ENCODE results near the gene MBD3L4. TPM values are rescaled to one million over a fixed set of nuclear protein-coding genes. Genes with fewer than 3 reads are reported as not detected.

MBD3L4 gene
- total and polyA plus RNA-seq, 4 donors = not detected

GRCh38 chr19:7000816-7001215, 39.2 kb downstream of the MBD3L4 start:
- peaks cover 0 to 2% (median 0%) of the 10 kb centered on the region in 4 donors for H3K4me1 ChIP-seq (ENCODE audit: control insufficient read depth in 4 of 4, insufficient read depth in 4 of 4, low read length in 3 of 4)
- H3K9me3 ChIP-seq (ENCODE audit: control insufficient read depth in 4 of 4, low read length in 3 of 4) = no peaks in the 10 kb centered on the region
- H3K9ac ChIP-seq (ENCODE audit: low read depth in 1 of 2, low read length in 2 of 2) = no peak overlapping the region
- TF ChIP-seq SP1 (IDR thresholded peaks at IDR 0.05) (no peak), NR2F2 (IDR thresholded peaks at IDR 0.05) (no peak), RAD21 (IDR thresholded peaks at IDR 0.05) (no peak), FOXA1 (IDR thresholded peaks at IDR 0.05) (no peak), ZBTB33 (IDR thresholded peaks at IDR 0.05) (no peak), ATF3 (IDR thresholded peaks at IDR 0.05) (no peak), REST (IDR thresholded peaks at IDR 0.05) (no peak), FOXA2 (IDR thresholded peaks at IDR 0.05) (no peak), RXRA (IDR thresholded peaks at IDR 0.05) (no peak), JUND (IDR thresholded peaks at IDR 0.05) (no peak), HNF4A (conservative IDR thresholded peaks at IDR 0.05) (no peak)
- H3K36me3 ChIP-seq (ENCODE audit: control insufficient read depth in 4 of 4, insufficient read depth in 3 of 4, low read depth in 1 of 4, low read length in 3 of 4) = no peaks in the 10 kb centered on the region
- no peak overlapping the region for H3K4me3 ChIP-seq (ENCODE audit: low read depth in 1 of 3, low read length in 3 of 3)
- H3K27me3 ChIP-seq (ENCODE audit: control insufficient read depth in 4 of 4, insufficient read depth in 4 of 4, low read length in 3 of 4) = no peaks in the 10 kb centered on the region
- no peak overlapping the region for H3K27ac ChIP-seq (ENCODE audit: low read depth in 1 of 2, low read length in 2 of 2)
- no peak for DNase-seq (ENCODE audit: low spot score)
- WGBS = 59% methylated on average over 1 of the region's 1 CpG

GRCh38 chr19:7000333-7000732, 39.6 kb downstream of the MBD3L4 start:
- DNase-seq (ENCODE audit: low spot score) = no peak
- no peaks in the 10 kb centered on the region for H3K27me3 ChIP-seq (ENCODE audit: control insufficient read depth in 4 of 4, insufficient read depth in 4 of 4, low read length in 3 of 4)
- no peak overlapping the region for H3K9ac ChIP-seq (ENCODE audit: low read depth in 1 of 2, low read length in 2 of 2)
- H3K9me3 ChIP-seq (ENCODE audit: control insufficient read depth in 4 of 4, low read length in 3 of 4) = no peaks in the 10 kb centered on the region
- no peak overlapping the region for H3K27ac ChIP-seq (ENCODE audit: low read depth in 1 of 2, low read length in 2 of 2)
- H3K4me3 ChIP-seq (ENCODE audit: low read depth in 1 of 3, low read length in 3 of 3) = no peak overlapping the region
- WGBS = 49% methylated on average over 3 of the region's 3 CpGs
- H3K4me1 ChIP-seq (ENCODE audit: control insufficient read depth in 4 of 4, insufficient read depth in 4 of 4, low read length in 3 of 4) = peaks cover 0 to 2% (median 0%) of the 10 kb centered on the region in 4 donors
- no peaks in the 10 kb centered on the region for H3K36me3 ChIP-seq (ENCODE audit: control insufficient read depth in 4 of 4, insufficient read depth in 3 of 4, low read depth in 1 of 4, low read length in 3 of 4)
- TF ChIP-seq HNF4G (IDR thresholded peaks at IDR 0.05) = no peak
- no peak for TF ChIP-seq MAX (IDR thresholded peaks at IDR 0.05)
- no peak for TF ChIP-seq EGR1 (IDR thresholded peaks at IDR 0.05; ENCODE audit: low read depth in 2 of 2)

GRCh38 chr19:6999933-7000332, 40.0 kb downstream of the MBD3L4 start:
- TF ChIP-seq ATF3 (IDR thresholded peaks at IDR 0.05) = no peak
- no peak for TF ChIP-seq MAX (IDR thresholded peaks at IDR 0.05)
- no peak for TF ChIP-seq FOXA1 (IDR thresholded peaks at IDR 0.05)
- TF ChIP-seq NR2F2 (IDR thresholded peaks at IDR 0.05) = no peak
- TF ChIP-seq ZBTB33 (IDR thresholded peaks at IDR 0.05) = no peak
- TF ChIP-seq GABPA (IDR thresholded peaks at IDR 0.05 in 1 of 2, conservative IDR thresholded peaks at IDR 0.05 in 1 of 2) = no peak
- TF ChIP-seq JUND (IDR thresholded peaks at IDR 0.05) = no peak
- TF ChIP-seq FOXA2 (IDR thresholded peaks at IDR 0.05) = no peak
- no peak for TF ChIP-seq CTCF (IDR thresholded peaks at IDR 0.05; ENCODE audit: low read depth, low read length, missing input control)
- DNase-seq (ENCODE audit: low spot score) = no peak
- Histone ChIP-seq H3K27me3 (ENCODE audit: control insufficient read depth in 4 of 4, insufficient read depth in 4 of 4, low read length in 3 of 4) (no peaks in the 10 kb centered on the region), H3K9ac (ENCODE audit: low read depth in 1 of 2, low read length in 2 of 2) (no peak overlapping the region), H3K36me3 (ENCODE audit: control insufficient read depth in 4 of 4, insufficient read depth in 3 of 4, low read depth in 1 of 4, low read length in 3 of 4) (no peaks in the 10 kb centered on the region), H3K4me3 (ENCODE audit: low read depth in 1 of 3, low read length in 3 of 3) (no peak overlapping the region), H3K27ac (ENCODE audit: low read depth in 1 of 2, low read length in 2 of 2) (no peak overlapping the region), H3K9me3 (ENCODE audit: control insufficient read depth in 4 of 4, low read length in 3 of 4) (no peaks in the 10 kb centered on the region), H3K4me1 (ENCODE audit: control insufficient read depth in 4 of 4, insufficient read depth in 4 of 4, low read length in 3 of 4) (peaks cover 0 to 2% (median 0%) of the 10 kb centered on the region in 4 donors)
- 63% methylated on average over 7 of the region's 7 CpGs for WGBS

Data from liver (tissue), 9 donors.